HG03280 (cell line): ENCODE results near the gene FGF5.

Experiments used
- ATAC-seq: cut with Tn5 transposase; IDR thresholded peaks from one replicate; pipeline ENCODE4 v1.9.1; 2021; ENCODE audit warnings: mild to moderate bottlenecking, moderate library complexity; ENCODE audit not compliant: unreplicated experiment

Gene FGF5

DNA sequence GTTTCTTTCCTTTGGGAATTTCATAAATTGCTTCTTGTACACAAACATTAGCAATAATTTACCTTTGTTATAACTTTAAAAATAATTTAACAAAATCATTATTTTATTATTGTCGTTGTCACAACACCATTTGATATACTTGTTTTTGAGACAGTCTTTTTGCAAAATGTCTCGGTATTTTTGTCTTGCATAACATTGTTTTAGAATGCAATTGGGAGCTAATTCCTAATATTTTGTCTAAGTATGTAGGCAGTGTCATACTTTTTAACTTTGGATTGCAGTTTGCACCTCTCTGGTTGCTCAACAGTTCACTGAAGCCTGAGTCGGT is 68.7 kb downstream of the FGF5 start:
- ATAC-seq = no peak

DNA sequence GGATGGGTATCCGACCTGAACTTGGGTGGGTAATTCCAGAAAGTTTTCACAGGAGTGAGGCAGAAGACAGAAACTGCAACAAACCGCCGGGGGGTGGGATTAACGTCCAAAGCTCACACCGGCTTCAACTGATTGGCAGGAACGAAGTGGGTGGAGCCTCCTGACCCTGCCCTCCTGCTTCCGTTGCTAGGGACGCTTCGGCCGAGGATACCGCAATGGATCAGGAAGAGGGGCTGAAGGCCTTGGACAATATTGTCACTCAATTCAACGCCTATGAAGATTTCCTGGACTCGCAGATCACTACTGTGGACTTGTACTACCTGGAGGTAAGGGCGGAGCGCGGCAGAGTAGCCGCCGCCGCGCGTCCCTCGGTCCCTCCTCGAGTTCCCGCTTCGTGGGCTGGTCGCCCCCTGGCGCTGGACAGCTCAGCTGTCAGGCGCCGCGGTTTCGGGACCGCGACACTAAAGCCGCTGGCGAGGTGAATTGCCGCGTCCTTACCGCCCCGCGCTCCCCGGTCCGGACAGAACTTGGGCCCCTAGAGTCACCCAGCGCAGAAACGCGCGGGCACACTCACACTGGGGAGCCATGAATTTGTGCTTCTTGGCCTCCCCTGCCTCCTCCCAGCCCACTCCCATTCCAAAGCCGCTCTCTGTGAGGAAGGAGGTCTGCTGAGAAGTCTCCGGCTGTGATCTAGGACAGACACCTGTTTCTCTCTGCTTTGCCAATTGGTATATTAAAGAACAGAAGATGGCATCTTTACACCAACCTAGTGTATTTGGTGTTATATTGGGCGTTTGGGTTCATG is 69.3 kb downstream of the FGF5 start, which contains the start of gene CFAP299:
Gene CFAP299, plus strand, starts transcription at position 177 of the 805 bp plus-strand sequence.
- peak; percentile 97 for ATAC-seq

DNA sequence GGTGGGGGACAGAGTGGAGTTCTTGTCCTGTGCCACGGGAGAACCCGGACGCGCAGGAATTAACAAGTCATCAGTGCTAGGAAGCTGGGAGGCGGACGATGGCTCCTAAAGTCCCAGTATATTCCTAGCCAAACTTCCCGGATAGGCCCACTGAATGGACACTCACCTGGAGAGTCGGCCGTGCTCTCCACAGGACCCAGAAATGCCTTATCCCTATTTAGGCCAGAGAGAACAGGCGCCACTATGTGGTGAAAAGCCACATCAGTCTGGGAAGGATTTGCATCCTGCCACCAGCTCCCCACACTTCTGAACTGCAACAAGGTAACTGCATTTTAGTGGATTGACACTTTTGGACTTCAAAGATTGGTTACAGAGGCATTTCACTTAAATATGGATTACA is 70.1 kb downstream of the FGF5 start:
- ATAC-seq = no peak

DNA sequence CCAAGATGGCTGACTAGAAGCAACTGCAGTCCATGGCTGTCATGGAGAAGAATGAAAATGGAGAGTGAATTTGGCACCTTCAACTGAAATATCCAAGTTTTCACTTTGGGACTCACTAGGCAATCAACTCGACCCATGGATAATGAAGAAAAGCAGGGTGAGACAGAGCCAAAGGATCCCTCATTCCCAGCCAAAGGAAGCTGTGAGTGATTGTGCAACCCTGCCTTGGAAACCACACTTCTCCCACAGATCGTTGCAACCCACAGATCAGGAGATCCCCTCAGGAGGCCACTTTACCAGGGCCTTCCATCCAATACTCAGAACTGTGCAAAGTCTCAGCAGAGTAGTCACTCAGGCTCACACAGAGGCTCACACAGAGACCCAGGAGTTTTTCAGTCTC is 73.6 kb downstream of the FGF5 start:
- no peak for ATAC-seq
